ENCODE results near the gene STMN3.

DNA sequence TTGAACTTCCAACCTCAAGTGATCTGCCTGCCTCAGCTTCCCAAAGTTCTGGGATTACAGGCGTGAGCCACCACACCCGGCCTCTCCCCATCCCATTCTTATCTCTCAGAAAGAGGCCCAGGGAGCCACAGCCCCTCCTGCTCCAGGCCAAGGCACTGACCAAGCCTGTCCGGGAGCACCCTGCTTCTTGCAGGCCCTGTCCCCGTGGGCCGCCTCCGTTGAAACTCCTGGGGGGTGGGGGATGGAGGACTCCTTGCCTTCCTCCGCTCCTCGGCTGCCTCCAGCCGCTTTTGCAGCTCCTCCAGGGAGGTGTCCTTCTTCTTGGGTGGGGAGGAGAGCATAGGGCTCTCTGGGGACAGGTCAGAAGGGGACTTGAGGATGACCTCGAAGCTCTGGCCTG is 9.7 kb downstream of the STMN3 start:
- TF ChIP-seq, protein P1, sequence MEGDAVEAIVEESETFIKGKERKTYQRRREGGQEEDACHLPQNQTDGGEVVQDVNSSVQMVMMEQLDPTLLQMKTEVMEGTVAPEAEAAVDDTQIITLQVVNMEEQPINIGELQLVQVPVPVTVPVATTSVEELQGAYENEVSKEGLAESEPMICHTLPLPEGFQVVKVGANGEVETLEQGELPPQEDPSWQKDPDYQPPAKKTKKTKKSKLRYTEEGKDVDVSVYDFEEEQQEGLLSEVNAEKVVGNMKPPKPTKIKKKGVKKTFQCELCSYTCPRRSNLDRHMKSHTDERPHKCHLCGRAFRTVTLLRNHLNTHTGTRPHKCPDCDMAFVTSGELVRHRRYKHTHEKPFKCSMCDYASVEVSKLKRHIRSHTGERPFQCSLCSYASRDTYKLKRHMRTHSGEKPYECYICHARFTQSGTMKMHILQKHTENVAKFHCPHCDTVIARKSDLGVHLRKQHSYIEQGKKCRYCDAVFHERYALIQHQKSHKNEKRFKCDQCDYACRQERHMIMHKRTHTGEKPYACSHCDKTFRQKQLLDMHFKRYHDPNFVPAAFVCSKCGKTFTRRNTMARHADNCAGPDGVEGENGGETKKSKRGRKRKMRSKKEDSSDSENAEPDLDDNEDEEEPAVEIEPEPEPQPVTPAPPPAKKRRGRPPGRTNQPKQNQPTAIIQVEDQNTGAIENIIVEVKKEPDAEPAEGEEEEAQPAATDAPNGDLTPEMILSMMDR (IDR thresholded peaks at IDR 0.05; ENCODE audit: insufficient read depth, low read length, poor library complexity, severe bottlenecking): no peak
- TF ChIP-seq EZH2phosphoT487 (conservative IDR thresholded peaks at IDR 0.05; ENCODE audit: low read length): no peak
